Testis (tissue), 2 donors: ENCODE results near the gene LMAN1.

ENCODE experiments used
- POLR2A ChIP-seq: fragments of 450-650 bp; IDR thresholded peaks from one replicate; pipeline ENCODE4 v1.6.1; 2017; ENCODE audit warnings: antibody characterized with exemption, mild to moderate bottlenecking, moderate library complexity
- TF ChIP-seq, protein P1 (sequence below), 3 experiments: fragments of 450-650 bp in 2 of 3; fragments of 200-600 bp in 1 of 3; sonication (generic) in 1 of 3; IDR thresholded peaks; one replicate each; pipeline ENCODE4 v1.5.1; 2016 to 2019; ENCODE audit warnings: antibody characterized with exemption in 3 of 3, mild to moderate bottlenecking in 2 of 3, moderate library complexity in 1 of 3

DNA sequence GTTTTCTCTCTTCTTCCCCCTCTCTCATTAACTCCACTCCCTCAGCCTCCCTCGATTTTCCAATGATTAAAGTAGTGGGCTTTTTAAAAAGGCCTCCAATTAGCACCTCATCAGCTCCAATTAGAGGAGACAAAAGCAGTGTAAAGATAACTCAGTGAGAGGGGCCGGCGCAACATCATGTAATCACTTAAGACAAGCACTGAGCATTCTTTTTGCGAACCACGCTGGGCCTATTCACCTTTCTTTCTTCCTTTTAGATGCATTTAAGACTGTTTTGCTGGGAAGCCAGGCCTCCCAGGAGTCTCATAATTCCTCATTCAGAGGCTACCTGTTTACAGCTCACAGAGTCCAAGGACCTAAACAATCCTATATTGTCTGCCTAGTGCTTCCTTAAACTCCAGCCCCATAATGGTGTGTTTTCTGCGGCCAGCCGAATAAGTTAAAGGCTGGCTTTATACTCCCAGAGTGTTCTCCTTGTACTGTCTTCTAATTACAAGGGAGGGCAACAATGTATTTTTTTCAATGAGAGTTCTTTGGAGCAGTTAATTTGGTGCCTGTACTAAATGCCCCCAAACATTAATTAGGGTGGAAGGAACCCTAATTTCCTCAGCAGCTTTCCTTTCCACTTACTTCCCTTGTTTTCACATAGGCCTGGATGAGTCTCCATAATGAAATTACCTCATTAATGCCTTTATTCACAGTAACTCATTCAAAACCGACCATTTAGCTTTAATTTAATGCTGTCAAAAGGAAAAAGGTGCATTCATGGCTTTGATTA lies 28.0 kb upstream of the LMAN1 start:
- TF ChIP-seq, protein P1, sequence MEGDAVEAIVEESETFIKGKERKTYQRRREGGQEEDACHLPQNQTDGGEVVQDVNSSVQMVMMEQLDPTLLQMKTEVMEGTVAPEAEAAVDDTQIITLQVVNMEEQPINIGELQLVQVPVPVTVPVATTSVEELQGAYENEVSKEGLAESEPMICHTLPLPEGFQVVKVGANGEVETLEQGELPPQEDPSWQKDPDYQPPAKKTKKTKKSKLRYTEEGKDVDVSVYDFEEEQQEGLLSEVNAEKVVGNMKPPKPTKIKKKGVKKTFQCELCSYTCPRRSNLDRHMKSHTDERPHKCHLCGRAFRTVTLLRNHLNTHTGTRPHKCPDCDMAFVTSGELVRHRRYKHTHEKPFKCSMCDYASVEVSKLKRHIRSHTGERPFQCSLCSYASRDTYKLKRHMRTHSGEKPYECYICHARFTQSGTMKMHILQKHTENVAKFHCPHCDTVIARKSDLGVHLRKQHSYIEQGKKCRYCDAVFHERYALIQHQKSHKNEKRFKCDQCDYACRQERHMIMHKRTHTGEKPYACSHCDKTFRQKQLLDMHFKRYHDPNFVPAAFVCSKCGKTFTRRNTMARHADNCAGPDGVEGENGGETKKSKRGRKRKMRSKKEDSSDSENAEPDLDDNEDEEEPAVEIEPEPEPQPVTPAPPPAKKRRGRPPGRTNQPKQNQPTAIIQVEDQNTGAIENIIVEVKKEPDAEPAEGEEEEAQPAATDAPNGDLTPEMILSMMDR (IDR thresholded peaks at IDR 0.05): no peak
- TF ChIP-seq POLR2A: no peak
